SK-N-SH (cell line): ENCODE results near the gene PODNL1.

Source experiments
- CHD2 ChIP-seq: fragments of 150-350 bp; IDR thresholded peaks from 2 replicates; pipeline ENCODE4 v1.6.1; 2018; ENCODE audit warnings: low read length; ENCODE audit not compliant: partially characterized antibody
- CTCF ChIP-seq: fragments of 200-600 bp; sonication (generic); IDR thresholded peaks from 2 replicates; pipeline ENCODE4 v1.6.1; 2017; ENCODE audit warnings: antibody characterized with exemption, mild to moderate bottlenecking, moderate library complexity
- MAX ChIP-seq: IDR thresholded peaks from 2 replicates; pipeline ENCODE4 v1.4.0; 2012; ENCODE audit warnings: low read depth
- POLR2AphosphoS5 ChIP-seq: IDR thresholded peaks from 2 replicates; pipeline ENCODE4 v1.6.1; 2012; ENCODE audit warnings: low read depth, low read length
- SIN3A ChIP-seq: IDR thresholded peaks from 2 replicates; pipeline ENCODE4 v1.6.1; 2012; ENCODE audit warnings: low read depth, mild to moderate bottlenecking, low read length, moderate library complexity, borderline replicate concordance
- TF ChIP-seq, protein P1 (sequence below): IDR thresholded peaks from 2 replicates; pipeline ENCODE4 v1.4.0; 2012; ENCODE audit warnings: low read depth, borderline replicate concordance

GRCh38 chr19:13984875-13985741 is 46.9 kb upstream of the PODNL1 start:
- TF ChIP-seq POLR2AphosphoS5 (no peak), CHD2 (no peak), CTCF (no peak), MAX (no peak), SIN3A (no peak)
- TF ChIP-seq, protein P1, sequence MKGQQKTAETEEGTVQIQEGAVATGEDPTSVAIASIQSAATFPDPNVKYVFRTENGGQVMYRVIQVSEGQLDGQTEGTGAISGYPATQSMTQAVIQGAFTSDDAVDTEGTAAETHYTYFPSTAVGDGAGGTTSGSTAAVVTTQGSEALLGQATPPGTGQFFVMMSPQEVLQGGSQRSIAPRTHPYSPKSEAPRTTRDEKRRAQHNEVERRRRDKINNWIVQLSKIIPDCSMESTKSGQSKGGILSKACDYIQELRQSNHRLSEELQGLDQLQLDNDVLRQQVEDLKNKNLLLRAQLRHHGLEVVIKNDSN = no peak
